HG02763 (cell line): ENCODE data around the gene GMCL2.
A peak's percentile ranks its signal among the peaks of the same experiment; 100 is the strongest.
"Not testable (repeated sequence)": the region's sequence is repeated elsewhere in the genome, so short reads cannot be mapped to it uniquely, and the experiment has no call there.

Experiments used
- ATAC-seq: cut with Tn5 transposase; IDR thresholded peaks from one replicate; pipeline ENCODE4 v1.9.1; 2021; ENCODE audit warnings: mild to moderate bottlenecking, moderate library complexity; ENCODE audit not compliant: unreplicated experiment

Gene GMCL2

DNA sequence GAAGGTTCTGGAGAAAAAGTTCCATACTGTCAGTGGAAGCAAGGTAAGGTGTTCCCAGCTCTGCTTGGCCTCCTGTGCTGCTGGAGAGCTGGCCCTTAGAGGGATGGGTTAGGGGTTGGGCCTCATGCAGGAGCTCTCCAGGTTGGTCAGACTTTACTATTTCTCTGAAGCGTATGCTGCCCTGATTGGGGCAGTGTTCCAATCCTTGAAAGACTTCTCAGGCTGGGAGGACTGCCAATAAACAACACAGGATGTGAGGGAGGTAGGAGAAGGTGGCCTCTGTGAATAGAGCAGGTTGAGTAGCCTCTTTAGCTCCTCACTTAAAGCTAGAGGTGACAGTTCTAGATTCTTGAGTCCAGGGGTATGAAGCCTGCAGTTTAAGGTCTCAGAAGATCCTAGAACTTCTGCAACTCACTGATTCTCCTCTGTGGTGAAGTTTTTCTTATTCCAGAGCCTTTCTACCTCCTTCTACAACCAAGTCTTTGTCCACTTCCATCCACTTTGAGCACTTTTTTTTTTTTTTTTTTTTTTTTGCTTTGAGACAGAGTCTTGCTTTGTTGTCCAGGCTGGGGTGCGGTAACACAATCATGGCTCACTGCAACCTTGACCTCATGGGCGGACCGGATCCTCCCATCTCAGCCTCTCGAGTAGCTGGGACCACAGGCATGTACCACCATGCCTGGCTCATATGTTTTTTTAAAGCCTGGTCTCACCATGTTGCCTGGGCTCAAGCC, 20.2 kb upstream of the GMCL2 start:
- ATAC-seq = no peak

GRCh38 chr5:178206166-178207101, 19.3 kb upstream of the GMCL2 start:
- no peak for ATAC-seq

GRCh38 chr5:178205749-178206047, 18.5 kb upstream of the GMCL2 start:
- ATAC-seq = no peak

- peak; percentile 45 for ATAC-seq
Observed at GRCh38 chr5:178204935-178205748, 18.0 kb upstream of the GMCL2 start.

DNA sequence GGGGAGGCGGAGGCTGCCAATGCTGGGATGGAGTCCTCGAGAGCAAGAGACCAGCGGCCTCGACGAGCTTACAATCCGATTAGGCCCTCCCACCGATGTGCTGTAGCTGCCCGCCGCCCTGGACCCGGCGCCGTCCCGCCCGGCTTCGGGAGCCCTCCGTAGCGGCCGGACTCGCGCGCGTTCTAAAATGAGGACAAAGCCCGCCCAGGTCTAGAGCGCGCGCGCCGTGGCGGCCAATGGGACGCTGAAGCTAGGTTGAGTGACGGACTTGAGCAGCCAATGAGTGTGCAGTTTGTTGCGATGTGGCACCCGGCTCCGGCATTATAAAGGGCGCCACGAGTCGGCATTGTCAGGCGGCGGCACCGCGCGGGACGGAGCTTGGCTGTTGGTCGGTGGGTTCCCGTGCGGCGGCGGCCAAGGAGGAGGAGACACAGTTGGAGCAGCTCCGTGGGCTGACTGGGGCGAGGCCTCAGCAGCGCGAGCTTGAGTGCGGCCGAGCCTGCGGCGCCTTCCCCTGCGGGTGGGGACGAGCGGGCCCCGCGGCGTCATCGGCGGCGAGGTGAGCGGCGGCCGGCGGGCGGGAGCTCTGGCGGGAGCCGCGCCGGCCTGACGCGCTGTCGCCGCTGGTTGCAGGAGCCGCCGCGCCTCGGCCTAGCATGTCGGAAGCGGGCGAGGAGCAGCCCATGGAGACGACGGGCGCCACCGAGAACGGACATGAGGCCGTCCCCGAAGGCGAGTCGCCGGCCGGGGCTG, 17.2 kb upstream of the GMCL2 start, which contains the start of gene HNRNPAB:
Gene HNRNPAB (plus strand): TSS at position 352 of the 753 bp plus-strand sequence. CDS start 305 bp downstream, at position 657.
- peak; percentile 81 for ATAC-seq

DNA sequence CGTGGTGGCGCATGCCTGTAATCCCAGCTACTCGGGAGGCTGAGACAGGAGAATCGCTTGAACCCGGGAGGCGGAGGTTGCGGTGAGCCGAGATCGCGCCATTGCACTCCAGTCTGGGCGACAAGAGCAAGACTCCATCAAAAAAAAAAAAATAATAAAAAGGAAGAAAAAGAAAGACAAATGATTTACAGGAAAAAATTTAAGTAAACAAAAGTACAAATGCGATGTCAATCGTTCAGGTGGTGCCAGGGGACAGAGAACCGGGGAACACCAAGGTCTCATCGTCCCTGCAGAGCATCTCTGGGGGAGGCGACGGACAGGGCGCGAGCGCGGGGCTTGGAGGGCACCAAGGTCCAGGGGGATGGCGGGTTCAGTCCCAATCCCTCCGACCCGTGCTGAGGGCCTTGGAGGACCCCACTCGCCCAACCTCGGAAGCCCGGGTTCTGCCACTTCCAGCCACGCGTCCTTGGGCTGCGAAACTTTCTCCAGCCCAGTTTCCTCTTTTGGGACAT, 16.6 kb upstream of the GMCL2 start:
- ATAC-seq = no peak

- ATAC-seq = no peak
Observed at GRCh38 chr5:178202541-178202940, 15.4 kb upstream of the GMCL2 start.

DNA sequence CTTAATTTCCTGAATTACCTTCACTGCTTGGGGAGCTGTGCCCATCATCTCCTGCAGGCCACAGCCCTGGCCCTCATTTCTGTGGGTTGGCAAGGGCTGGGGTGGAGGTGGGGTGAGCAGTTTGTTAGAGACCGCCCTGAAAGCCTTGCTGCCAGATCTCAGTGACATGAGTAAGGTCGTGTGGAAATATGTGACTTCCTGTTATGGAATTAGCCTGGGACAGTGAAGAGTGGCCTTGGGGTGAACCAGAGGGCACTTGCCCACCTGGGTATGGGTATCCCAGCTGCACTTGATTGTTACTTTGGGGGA, 14.7 kb upstream of the GMCL2 start:
- ATAC-seq = no peak

GRCh38 chr5:178201221-178201926, 14.2 kb upstream of the GMCL2 start:
- no peak for ATAC-seq

GRCh38 chr5:178199581-178200434, 12.6 kb upstream of the GMCL2 start:
- no peak for ATAC-seq

DNA sequence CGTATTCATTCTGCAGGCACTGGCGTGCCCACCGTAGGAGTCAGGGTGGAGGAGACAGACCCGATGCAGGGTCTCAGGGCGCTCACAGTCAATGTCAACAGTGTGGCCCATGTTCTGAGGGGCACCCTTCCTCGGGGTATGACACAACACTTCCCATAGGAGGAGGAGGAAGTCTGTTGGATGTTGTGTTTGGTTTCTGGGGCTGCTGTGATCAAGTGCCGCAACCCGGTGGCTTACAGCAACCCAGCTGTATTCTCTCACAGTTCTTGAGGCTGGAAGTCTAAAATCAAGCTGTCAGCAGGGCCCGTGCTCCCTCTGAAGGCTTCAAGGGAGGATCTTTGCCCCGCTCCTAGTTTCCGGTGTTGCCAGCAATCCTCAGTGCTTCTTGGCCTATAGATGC, 11.5 kb upstream of the GMCL2 start:
- ATAC-seq = no peak

DNA sequence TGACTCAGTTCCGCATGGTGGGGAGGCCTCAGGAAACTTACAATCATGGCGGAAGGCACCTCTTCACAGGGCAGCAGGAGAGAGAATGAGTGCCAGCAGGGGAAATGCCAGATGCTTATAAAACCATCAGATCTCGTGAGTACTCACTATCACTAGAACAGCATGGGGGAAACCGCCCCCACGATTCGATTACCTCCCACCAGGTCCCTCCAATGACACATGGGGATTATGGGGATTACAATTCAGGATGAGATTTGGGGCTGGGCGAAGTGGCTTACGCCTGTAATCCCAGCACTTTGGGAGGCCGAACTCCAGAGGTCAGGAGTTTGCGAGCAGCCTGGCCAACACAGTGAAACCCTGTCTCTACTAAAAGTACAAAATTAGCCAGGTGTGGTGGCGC, 11.0 kb upstream of the GMCL2 start:
- not testable (repeated sequence) for ATAC-seq

DNA sequence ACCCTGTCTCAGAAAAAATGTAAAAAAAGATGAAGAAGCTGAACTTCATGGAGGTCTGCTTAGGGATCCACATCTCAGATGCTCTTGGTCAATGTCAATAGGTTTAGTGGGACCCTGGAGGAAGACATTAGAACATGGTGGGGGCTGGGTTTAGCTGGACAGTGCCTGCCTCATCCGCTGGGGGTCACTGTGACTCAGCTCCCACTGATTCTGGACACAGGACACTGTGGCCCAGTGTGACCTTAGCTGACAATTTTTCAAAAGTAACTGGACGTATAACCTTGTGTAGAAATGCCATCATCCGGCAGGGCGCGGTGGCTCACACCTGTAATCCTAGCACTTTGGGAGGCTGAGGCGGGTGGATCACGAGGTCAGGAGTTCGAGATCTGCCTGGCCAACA, 9.8 kb upstream of the GMCL2 start:
- ATAC-seq = no peak

GRCh38 chr5:178196281-178196812, 9.2 kb upstream of the GMCL2 start:
- ATAC-seq = no peak

- ATAC-seq = no peak
Observed at GRCh38 chr5:178194026-178194425, 6.9 kb upstream of the GMCL2 start.

DNA sequence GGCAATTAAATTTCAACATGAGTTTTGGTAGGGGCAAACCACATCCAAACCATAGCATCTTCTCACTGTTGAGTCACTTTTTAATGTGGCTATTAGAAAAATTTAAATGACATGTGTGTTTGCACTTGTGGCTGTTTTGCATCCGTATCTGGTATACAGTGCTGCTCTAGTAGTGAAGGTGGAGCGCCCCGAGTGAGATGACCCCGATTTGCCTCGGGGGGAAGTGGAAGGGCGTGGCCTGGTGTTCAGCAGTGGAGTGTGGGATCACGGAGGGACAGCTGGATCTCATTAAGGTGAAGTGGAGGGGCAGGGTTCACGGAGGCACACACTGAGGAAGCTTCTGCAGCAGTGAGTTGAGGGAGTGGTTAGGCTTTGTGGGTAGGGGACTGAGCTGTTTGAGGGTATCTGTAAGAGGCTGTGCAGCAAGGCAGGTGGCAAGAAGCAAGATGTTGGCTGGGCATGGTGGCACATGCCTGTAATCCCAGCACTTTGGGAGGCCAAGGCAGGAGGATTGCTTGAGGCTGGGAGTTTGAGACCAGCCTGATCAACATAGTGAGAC, 6.2 kb upstream of the GMCL2 start:
- ATAC-seq = no peak

GRCh38 chr5:178192787-178193186, 5.6 kb upstream of the GMCL2 start:
- ATAC-seq = no peak

- ATAC-seq = no peak
Observed at GRCh38 chr5:178192244-178192643, 5.1 kb upstream of the GMCL2 start.
